Smooth muscle cell of the brain vasculature (primary cell): ENCODE measurements around the gene RASSF9.

Source experiments
- DNase-seq: peaks from one replicate; pipeline ENCODE4 v3.0.0-alpha.2; 2012; ENCODE audit warnings: low read depth, low spot score

Gene RASSF9

DNA sequence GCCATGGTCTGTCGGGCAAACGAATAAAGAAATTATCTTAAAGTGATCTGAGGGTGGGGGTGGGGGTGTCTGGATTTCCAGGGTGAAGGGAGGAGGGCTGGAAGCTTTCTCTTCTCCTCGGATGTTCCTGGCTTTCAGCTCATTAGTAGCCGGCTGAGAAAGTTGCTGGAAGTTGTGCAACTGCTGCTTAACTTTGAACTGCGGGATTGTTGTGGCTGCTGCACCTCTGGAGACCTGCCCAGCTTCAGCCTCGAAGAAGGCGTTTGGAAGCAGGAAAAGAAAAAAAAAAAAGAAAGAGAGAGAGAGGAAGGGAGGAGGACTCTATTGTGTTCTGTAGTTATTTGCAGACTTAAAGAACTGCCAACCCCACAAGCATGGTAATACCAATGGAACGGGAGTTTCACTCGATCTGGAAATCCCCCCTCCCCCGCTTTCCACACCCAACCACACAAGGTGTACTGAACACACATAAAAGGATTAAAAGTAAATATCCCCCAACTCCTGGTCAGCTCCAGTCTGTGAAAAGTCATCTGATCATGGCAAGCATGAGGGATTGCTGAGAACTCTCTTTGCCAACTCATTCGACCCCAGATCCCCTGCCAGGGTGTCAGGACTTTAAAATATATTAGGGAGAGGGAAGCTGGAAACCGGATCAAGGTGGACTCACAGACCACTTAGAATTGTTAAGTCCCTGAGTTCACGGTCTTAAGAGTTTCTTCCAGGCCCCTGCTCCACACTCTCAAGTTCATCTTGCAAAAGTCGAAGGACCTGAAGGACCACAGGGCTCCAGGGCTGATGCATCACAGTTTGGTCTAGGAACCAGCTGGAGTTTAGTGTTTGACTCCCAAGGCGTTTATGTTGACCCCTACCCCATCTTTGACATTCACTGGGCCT is at the start of gene RASSF9:
TSS of gene RASSF9 (minus strand) at position 213 of the 894 bp plus-strand sequence. CDS start at position 5, 208 bp downstream.
- DNase-seq, result peak; percentile 37

- no peak for DNase-seq
Observed at GRCh38 chr12:85883763-85884162, 47.6 kb upstream of the RASSF9 start.

DNA sequence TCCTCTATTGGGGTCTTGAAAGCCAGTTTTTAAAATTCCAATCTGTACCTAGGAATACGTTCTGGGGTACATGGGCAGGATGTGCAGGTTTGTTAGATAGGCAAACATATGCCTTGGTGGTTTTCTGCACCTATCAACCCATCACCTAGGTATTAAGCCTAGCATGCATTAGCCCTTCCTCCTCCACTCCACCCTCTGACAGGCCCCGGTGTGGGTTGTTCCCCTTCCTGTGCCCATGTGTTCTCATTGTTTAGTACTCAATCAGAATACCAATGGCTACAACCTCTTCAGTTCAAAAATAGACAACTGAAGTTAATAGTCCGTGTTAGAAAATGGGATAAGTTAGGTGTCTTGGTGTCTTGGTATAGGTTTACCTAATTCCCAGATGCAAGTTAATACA is 41.2 kb upstream of the RASSF9 start:
- DNase-seq, result no peak

DNA sequence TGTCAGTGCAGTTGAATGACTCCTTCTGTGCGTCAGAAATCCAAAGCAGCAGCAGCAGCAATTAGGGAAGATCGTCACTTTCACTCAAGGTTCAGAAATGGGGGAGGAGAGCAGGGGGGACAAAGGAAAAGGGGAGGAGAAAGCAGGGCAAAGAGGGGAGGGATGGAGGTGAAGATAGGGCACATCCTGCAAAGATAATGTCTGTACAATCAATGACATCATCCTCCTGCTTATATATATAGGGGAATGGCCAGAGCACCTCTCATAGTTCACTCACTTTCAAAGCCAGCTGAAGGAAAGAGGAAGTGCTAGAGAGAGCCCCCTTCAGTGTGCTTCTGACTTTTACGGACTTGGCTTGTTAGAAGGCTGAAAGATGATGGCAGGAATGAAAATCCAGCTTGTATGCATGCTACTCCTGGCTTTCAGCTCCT is 37.8 kb upstream of the RASSF9 start, which contains the start of gene NTS:
TSS of gene NTS (plus strand) at position 265 of the 431 bp plus-strand sequence. CDS start at position 374, 109 bp downstream.
- DNase-seq, result no peak

GRCh38 chr12:85872497-85873091 is 36.4 kb upstream of the RASSF9 start:
- DNase-seq, result peak; percentile 13

GRCh38 chr12:85866986-85867776 is 31.0 kb upstream of the RASSF9 start:
- peak; percentile 33 for DNase-seq

- DNase-seq, result peak; percentile 20
Observed at GRCh38 chr12:85865890-85866289, 29.7 kb upstream of the RASSF9 start.

DNA sequence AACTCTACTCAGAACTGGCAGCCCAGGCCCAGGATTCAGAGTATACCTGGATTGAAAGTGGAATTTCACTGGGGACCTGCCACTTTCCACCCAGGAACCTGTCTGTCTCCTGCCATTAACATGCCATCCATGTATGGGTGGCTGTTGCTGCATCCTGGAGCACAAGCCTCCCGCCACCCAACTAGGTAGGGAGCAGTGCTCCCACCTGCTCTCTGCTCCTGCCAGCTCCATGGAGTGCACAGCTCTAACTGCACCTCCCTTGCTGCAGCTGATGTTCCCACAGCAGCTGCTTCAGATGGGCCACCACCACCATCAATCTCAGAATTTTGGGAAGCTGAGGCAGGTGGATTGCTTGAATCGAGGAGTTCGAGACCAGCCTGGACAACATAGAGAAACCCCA is 20.8 kb upstream of the RASSF9 start:
- DNase-seq, result no peak

- DNase-seq, result no peak
Observed at GRCh38 chr12:85855305-85855704, 19.1 kb upstream of the RASSF9 start.

DNA sequence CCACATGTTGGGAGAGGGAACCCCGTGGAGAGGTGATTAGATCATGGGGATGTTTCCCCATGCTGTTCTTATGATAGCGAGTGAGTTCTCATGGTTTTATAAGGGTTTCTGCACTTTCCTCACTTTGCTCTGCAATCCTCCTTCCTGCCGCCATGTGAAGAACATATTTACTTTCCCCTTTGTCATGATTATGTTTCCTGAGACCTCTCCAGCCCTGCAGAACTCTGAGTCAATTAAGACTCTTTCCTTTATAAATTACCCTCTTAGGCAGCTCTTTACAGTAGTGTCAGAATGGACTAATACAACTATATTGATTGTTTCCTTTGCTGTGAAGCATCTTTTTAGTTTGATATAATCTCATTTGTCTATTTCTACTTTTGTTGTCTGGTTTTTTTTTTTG is 13.1 kb upstream of the RASSF9 start:
- no peak for DNase-seq

GRCh38 chr12:85843606-85844310 is 7.5 kb upstream of the RASSF9 start:
- DNase-seq, result no peak

DNA sequence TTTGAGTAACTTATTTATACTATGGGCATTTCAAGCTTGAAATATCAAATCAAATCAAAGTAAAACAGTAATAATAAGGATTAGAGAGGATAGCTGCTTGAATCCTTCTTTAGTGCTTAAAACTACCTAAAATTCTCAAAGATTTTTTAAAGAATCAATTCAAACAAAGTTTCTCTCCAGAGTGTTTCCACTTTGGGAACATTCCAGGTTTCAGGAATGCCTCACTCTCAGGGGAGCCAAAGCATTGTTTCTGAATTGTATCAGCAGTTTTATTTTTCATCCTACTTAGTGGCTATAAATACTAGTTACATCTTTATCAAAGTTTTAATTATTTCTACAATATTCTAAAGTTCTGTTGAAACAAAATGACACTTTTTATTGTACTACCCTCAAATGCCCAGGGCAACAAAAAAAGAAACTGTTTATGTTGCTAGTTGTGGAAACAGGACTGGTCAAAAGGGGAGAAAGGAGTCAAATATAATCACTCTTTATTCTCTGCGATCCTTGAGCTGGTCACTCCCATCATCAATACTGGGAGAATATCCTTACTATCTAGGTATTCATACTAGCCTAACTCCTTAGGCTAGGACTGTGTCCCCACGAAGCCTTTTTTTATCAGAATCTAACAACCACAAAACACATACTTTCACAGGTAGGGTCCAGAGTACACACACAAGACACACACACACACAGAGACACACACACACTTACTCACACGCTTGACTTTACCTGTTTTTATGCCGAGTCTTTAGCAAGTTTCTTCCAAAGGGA is 598 bp downstream of the RASSF9 start:
- no peak for DNase-seq

- DNase-seq, result no peak
Observed at GRCh38 chr12:85834378-85834777, 1.8 kb downstream of the RASSF9 start.

GRCh38 chr12:85833579-85833978 is 2.6 kb downstream of the RASSF9 start:
- DNase-seq, result no peak

DNA sequence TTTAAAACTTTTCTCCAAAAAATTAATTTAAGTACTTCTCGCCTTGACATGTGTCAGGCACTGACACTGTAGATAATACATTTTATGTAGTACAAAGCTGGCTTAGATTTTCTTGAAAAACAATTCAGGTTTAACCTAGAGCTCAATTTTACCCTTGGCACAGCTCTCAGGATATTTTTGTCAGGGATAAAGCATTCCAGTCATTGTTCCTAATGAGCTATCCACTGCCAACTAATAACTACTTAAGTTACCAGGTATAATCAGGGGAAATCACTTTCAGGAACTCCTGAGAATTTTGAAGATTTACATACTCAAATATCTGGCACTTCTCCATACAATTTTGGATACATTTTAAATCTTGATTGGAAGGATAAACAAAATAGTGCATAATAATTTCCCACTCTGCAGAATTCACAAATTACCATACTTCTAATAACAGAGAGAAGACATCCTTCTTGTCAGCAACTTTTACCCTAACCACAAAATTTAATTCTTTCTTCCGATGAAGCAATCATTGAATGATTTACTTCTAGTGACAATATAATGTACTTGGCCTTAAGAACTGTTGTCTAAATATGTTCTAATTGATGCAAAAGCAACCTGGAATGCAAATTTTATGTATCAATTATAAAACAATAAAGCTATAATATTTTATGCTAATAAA is 4.8 kb downstream of the RASSF9 start:
- DNase-seq, result no peak

DNA sequence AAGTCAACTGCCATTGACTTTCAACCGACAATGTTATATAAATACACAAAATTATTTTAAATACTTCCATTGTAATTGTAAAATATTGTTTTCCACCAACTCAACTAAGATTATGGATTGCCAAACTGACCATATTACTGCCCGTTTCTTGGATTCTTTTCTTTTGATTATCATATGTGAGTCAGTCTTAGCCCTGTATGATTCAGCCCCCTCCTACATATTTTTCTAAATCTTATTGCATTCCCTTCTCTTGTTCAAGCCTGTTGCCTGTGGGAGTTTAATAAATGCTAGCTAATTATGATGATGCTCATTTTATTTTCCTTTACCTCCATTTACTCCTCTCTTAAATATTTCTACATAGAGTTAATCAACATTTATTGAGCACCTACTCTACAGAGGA is 6.8 kb downstream of the RASSF9 start:
- DNase-seq, result no peak

DNA sequence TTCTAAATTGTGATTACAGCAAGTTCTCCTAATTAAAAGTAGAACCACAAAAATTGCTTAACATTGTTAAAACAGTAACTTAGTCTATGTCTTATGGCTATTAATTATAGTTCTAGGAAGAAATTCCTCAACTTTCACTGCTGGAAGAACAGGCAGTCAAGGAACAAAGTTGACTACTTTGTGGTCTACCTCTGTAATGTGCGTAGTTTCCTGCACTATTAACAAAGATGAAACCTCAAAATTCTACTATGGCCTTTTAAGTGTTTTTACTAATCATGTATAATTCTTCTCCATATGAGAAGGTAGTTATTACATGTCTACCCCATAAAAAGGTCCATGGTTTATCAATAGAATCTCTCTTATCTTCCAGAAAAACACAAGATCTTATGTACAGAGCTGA is 7.6 kb downstream of the RASSF9 start:
- DNase-seq, result no peak

GRCh38 chr12:85825746-85826145 is 10.5 kb downstream of the RASSF9 start:
- no peak for DNase-seq

GRCh38 chr12:85823436-85824180 is 12.6 kb downstream of the RASSF9 start:
- DNase-seq, result no peak
